ENCODE results near the gene CFAP300. TPM values are rescaled to one million over a fixed set of nuclear protein-coding genes. Genes with fewer than 3 reads are reported as not detected.

The CFAP300 gene
- total RNA-seq, 1 experiment from 2014 or later: 1.7 TPM

DNA sequence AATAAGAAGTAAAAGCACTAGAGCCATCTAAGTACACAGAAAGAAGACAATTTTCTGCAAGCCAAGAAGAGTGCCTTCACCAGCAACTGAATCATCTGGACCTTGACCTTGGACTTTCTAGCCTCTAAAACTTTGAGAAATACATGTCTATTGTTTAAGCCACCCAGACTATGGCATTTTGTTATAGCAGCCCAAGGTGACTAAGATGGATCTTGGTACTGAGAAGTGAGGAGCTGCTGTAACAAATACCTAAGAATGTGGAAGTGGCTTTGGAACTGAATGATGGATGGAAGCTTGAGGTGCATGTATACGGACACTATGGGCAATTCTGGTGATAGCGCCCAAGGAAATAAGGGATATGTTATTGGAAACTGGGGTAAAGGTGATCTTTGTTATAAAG is 14.9 kb downstream of the CFAP300 start:
- H3K56ac ChIP-seq (ENCODE audit: insufficient read length, low read depth, low read length): no peak overlapping the region
- no peaks in the 10 kb centered on the region for H3K9me3 ChIP-seq (ENCODE audit: control insufficient read depth, low read depth, low read length)
- no peak overlapping the region for H3K9ac ChIP-seq (ENCODE audit: extremely low read depth, insufficient read length, low read length)
- no peak overlapping the region for H3K4me2 ChIP-seq (ENCODE audit: insufficient read depth, insufficient read length, low read length)
- no peak overlapping the region for H3K23ac ChIP-seq (ENCODE audit: insufficient read length, low read depth, low read length)
- Mint-ChIP-seq H3K36me3 (ENCODE audit: insufficient read depth in 1 of 3, low read depth in 3 of 3) (no peaks in the 10 kb centered on the region), H3K27ac (no peak overlapping the region), H3K27me3 (ENCODE audit: low read depth) (no peaks in the 10 kb centered on the region), H3K4me3 (no peak overlapping the region), H3K9me3 (no peaks in the 10 kb centered on the region), H3K4me1 (no peaks in the 10 kb centered on the region)
- no peak overlapping the region for H3T11ph ChIP-seq (ENCODE audit: low read length)
- no peak overlapping the region for H3K18ac ChIP-seq (ENCODE audit: insufficient read length, low read depth, low read length)
- H3K14ac ChIP-seq (ENCODE audit: insufficient read depth, low read length): no peak overlapping the region
- H4K8ac ChIP-seq (replicated peaks; ENCODE audit: insufficient read length, low read depth, low read length): no peak overlapping the region
- no peaks in the 10 kb centered on the region for H3K79me1 ChIP-seq (ENCODE audit: insufficient read depth, low read depth, low read length, poor library complexity, severe bottlenecking)
- H3K27me3 ChIP-seq (ENCODE audit: insufficient read depth, low read length): no peaks in the 10 kb centered on the region
- H2AK5ac ChIP-seq (ENCODE audit: insufficient read length, low read length): no peak overlapping the region
- H3K4me1 ChIP-seq (ENCODE audit: insufficient read depth, low read length): no peaks in the 10 kb centered on the region
- no peak overlapping the region for H2BK20ac ChIP-seq (ENCODE audit: low read depth, low read length, poor library complexity, severe bottlenecking)
- H4K5ac ChIP-seq (ENCODE audit: insufficient read length, low read depth, low read length): no peak overlapping the region
- H2BK5ac ChIP-seq (ENCODE audit: insufficient read length, low read length): no peak overlapping the region
- TF ChIP-seq, protein P1, sequence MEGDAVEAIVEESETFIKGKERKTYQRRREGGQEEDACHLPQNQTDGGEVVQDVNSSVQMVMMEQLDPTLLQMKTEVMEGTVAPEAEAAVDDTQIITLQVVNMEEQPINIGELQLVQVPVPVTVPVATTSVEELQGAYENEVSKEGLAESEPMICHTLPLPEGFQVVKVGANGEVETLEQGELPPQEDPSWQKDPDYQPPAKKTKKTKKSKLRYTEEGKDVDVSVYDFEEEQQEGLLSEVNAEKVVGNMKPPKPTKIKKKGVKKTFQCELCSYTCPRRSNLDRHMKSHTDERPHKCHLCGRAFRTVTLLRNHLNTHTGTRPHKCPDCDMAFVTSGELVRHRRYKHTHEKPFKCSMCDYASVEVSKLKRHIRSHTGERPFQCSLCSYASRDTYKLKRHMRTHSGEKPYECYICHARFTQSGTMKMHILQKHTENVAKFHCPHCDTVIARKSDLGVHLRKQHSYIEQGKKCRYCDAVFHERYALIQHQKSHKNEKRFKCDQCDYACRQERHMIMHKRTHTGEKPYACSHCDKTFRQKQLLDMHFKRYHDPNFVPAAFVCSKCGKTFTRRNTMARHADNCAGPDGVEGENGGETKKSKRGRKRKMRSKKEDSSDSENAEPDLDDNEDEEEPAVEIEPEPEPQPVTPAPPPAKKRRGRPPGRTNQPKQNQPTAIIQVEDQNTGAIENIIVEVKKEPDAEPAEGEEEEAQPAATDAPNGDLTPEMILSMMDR (conservative IDR thresholded peaks at IDR 0.05): no peak
- H3K4ac ChIP-seq (ENCODE audit: low read depth, low read length): no peak overlapping the region
- no peaks in the 10 kb centered on the region for H3K79me2 ChIP-seq (ENCODE audit: insufficient read depth, low read length)
- no peak overlapping the region for H2BK15ac ChIP-seq (ENCODE audit: low read depth, low read length)
- no peak overlapping the region for H2AFZ ChIP-seq (ENCODE audit: low read length)
- no peak for DNase-seq
- no peaks in the 10 kb centered on the region for H3K23me2 ChIP-seq (ENCODE audit: insufficient read length, low read depth, low read length, poor library complexity, severe bottlenecking)
- H3K27ac ChIP-seq (ENCODE audit: insufficient read length, low read depth, low read length): no peak overlapping the region
- WGBS (ENCODE audit: extremely low coverage, insufficient read length, low lambda C conversion rate): no CpG with 5 or more reads among the region's 2 CpGs
- H2BK12ac ChIP-seq (ENCODE audit: insufficient read length, low read depth, low read length): no peak overlapping the region
- H4K20me1 ChIP-seq (ENCODE audit: control insufficient read depth, insufficient read depth, insufficient read length): no peaks in the 10 kb centered on the region
- H4K91ac ChIP-seq (ENCODE audit: insufficient read length, low read depth, low read length): no peak overlapping the region
- no peak overlapping the region for H2BK120ac ChIP-seq (ENCODE audit: low read depth, low read length, poor library complexity, severe bottlenecking)
